GM18519 (cell line): ENCODE results near the gene PARP4.
A peak's percentile ranks its signal among the peaks of the same experiment; 100 is the strongest.
"Not testable (repeated sequence)": the region's sequence is repeated elsewhere in the genome, so short reads cannot be mapped to it uniquely, and the experiment has no call there.

Experiments used
- ATAC-seq: cut with Tn5 transposase; IDR thresholded peaks from one replicate; pipeline ENCODE4 v1.9.1; 2021; ENCODE audit warnings: mild to moderate bottlenecking, moderate library complexity; ENCODE audit not compliant: unreplicated experiment, low FRiP score

The PARP4 gene

DNA sequence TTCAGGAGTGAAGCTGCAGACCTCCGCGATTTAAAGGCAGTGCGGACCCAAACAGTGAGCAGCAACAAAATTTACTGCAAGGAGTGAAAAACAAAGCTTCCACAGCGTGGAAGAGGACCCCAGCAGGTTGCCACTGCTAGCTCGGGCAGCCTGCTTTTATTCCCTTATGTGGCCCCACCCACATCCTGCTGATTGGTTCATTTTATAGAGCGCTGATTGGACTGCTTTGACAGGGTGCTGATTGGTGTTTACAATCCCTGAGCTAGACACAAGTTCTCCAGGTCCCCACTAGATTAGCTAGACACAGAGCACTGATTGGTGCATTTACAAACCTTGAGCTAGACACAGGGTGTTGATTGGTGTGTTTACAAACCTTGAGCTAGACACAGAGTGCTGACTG is 6.3 kb downstream of the PARP4 start:
- not testable (repeated sequence) for ATAC-seq

DNA sequence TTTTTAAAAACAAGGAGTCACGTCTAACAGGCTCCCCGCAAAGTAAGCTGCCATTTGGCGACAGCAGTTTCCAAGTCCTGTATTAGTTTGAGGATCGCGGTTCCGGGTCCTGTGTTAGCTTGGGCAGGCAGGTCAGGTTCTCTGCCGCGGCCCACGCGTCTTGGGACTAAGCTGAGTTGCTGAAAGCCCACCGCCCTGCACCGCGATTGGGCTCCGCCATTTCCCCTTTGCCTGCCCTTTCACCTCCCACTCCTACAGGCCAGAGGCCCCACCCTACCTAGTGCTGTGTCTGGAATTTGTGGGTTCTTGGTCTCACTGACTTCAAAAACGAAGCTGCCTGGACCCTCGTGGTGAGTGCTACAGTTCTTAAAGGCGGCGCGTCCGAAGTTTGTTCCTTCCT is 6.8 kb downstream of the PARP4 start:
- ATAC-seq, result no peak

DNA sequence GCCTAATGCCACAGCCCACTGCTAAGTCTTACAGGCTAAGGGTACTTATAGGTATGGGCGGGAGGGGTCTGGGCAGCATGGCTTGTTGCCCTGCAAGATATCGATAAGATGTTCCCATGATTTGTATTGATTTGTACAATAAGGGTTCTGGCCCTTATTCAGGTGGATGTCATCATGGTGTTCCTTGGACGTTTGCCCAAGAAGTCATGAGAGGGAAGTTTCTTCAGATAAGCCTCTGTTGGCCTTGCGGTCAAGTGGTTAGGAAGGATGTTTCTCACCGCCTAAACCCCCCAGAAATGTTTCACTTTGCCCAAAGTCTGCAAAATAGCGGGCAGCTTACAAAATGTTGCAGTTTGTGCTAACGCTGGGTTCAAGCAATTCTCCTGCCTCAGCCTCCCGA is 7.3 kb downstream of the PARP4 start:
- ATAC-seq, result no peak

DNA sequence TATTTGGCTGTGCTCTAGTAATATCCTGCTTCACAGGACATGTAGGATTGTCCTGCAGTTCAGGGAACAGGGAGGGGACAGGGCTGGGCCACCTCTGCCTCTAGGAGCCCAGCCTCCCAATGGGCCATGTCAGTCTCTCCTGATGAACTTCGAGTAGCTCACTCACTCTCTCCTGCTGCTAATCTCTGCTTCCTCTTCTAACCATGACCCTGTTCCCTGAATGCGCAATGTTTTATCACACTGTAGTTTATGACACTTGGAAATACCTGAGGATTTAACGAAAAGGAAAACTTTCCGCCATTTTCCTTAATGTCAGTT is 9.2 kb downstream of the PARP4 start:
- ATAC-seq, result no peak

DNA sequence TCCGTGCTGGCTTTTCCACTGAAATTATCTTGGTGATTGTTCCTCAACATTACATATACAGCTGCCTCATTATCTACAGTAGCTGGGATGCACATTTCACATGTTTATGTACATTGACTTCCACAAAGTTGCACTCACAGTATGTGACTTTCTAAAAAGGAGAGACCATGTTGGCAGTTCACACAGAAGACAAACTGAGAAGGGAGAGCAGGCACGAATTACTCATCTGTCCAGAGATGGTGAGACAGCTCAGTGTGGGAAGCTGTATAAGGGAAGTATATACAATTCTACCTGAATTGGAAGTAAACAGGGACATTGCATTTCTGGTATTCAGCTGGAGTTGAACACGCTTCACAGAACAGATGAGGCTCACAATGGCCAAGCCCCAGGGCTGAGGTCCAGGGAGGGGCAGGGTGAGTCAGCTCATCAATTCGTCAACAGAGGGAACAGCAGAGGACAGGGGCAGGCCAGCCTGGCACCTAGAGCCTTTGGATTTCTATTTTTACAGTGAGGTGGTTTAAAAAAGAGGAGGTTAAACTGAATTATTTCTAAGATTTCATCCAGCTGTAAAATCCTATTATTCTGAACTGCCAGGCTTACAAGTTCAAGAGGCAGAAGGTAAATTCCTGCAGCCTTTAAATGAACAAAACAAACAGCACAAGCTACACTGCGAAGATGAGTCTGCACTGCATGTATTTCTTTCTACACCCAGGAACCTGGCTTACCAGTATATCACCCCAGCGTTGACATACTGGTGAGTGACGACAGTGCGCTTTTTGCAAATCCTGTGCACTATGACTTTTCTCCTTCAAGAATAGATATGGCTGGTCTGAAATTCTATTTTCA is 9.8 kb downstream of the PARP4 start:
- no peak for ATAC-seq

DNA sequence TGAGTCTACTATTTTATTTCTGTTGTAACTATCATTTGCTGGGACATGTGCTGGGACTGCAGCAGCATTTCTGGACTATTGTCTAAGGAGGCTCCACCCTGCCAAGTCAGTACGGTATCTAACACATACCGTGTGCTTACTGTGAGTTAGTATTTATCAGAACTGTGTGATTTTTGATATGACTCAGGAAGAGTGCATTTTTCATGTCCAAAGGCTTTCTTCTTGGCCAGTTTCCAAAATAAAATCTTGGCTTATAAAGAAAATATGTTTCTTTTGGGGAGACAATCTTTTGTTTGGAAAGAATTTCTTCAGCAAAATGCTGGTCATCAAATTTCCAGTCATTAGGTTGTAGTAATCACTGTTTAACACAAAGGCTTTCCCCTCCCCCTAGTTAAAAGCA is 11.6 kb downstream of the PARP4 start:
- ATAC-seq, result no peak

DNA sequence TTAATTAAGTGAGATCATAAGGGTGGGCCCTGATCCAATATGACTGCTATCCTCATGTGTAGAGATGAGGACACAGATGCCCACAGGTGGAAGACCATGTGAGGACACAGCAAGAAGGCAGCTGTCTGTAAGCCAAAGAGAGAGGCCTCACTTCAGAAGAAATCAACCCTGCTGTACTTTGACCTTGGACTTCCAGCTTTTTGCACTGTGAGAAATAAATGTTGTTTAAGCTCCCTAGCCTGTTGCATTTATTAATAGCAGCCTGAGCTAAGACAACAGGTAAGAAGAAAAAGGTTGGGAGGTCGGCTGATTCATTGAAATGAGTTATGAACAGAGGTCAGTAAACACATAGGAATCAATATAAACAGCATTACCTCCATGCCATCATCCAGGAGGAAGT is 14.8 kb downstream of the PARP4 start:
- no peak for ATAC-seq

DNA sequence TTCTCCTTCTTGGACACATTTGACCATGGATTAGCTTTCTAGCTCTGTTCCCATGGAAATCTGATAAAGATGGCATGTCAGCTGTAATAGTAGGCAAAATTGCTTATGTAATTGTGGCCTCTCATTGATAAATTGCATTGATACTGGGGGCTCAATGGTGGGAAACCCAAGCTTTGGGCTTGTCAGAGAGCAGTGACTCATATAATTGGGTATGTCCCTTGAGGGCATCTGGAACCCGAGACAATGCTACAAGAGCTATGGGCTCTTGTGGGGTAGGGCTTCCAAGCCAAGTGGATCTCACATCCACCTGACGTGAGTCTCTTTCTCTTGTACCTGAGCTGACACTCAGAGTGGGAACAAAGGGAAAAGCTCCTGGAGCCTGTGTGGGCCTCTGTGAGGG is 16.3 kb downstream of the PARP4 start:
- ATAC-seq, result not testable (repeated sequence)

DNA sequence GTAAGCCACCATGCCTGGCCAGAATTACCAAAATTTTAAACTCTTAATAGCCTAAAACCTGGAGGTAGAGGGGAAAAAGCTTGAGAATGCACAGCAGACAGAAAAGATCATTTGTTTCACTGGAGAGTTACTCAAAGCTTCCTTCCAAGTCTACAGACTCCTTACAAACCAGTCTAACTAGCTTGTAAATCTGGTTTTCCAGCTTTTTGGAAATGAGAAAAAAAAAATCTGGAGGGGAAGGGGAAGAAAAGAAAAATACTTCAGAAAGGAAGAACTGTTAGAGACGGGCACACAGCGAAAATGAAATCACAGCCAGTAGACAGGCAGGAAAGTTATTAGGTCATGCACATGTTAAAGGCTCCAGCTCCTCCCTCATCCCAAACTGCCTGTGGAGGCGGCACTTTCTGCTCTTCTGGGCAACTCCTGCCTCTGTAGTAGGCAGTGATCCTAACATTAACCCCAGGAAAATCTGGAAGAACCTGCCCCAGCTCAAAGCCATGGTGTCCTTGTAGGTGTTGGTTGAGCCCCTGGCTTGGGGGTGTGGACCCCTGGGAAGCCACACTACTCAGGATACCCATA is 17.3 kb downstream of the PARP4 start:
- ATAC-seq, result no peak

DNA sequence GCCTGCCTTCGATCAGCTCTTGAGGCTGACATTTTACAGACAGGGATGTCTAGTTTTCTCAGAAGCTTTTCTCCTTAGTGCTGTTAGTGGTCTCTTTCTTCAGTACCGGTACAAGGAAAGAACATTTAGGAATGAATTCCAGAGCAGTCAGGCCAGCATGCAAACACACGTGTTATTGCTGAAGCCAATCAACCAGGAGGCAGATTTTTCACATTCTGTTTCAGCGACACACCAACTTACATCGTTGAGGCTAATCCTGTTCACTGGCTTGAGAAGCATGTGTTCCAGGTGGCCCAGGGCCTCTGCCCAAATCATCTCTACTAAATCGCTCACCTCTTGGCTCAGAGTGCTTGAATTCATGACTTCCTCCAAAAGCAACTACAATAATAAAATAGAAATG is 19.2 kb downstream of the PARP4 start:
- ATAC-seq, result no peak

DNA sequence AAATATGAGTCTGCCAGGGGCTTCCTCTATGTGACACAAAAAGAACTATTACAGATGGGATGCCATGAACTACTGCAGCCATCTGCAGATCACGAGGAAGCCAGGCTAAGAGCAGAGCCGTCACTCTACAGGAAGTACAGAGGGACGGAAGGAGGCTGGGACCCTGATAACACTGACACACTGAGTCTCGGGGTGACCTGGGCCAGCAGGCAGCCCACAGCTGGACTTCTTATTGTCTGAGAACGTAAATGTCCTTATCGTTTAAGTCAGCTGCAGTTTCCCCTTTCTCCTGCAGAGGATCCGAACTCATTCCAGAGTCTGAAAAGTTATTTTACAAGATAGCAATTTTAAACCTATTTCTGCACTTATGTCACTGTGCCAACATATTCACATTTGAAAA is 20.7 kb downstream of the PARP4 start:
- no peak for ATAC-seq

DNA sequence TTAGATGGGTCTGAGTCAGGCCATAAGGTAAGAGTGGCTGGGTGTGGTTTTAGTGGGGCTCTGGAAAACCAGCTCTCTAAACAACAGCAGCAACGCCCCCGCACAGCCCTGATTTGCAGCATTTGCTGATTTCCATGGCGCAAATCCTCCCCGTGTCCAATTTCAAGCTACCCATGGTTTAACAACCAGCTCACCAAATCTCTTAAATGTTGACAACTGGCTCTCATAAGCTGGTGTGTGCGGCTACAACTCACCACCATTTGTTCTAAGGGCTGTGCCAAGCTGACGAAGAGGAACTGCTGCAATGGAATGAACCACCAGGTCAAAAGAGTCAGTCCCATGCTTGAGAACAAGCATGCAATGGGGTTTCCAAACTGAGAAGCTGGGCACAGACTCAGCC is 22.9 kb downstream of the PARP4 start:
- no peak for ATAC-seq

DNA sequence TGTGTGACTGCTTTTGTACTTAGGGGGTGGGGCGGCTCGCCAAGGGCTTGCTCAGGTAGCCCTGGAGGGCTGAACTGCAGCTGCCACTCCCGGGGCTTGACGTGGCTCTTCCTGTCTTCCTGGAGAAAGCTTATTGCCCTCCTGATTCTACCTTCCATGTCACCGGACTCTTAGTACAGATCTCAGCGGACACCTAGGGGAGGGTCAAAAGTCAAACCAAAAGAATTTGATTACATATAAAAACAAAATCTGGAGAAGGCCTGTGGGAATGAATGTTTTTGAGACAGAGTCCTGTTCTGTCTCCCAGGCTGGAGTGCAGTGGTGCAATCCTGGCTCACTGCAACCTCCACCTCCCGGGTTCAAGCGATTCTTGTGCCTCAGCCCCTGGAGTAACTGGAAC is 24.5 kb downstream of the PARP4 start:
- ATAC-seq, result not testable (repeated sequence)

DNA sequence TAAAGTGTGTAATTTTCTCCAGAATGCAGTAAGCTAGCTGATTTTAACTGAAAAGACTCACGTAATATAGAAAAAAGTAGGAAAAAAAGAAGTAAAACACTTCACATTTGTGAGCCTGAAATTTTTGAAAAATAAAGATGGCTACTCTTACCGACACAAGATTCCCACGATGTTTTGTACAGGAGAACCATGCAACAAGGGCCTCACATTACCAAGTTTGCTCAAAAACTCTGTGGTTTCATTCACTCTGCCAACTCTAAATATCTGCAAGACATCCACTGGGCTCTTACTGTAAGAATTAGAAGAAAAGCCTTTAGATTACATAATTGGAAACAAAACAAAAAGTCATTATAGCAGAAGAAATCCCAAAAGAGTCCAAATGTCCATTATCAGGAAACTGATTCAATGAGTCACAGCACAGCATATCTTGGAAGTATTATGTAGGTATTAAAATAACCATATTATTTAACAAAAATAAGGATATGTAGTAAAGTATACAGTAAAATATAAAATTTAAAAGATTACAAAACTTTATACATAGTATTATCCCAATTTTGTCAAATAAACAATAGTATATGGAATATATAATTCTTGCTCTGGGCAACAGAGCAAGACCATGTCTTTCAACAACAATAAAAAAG is 26.4 kb downstream of the PARP4 start:
- ATAC-seq, result not testable (repeated sequence)

DNA sequence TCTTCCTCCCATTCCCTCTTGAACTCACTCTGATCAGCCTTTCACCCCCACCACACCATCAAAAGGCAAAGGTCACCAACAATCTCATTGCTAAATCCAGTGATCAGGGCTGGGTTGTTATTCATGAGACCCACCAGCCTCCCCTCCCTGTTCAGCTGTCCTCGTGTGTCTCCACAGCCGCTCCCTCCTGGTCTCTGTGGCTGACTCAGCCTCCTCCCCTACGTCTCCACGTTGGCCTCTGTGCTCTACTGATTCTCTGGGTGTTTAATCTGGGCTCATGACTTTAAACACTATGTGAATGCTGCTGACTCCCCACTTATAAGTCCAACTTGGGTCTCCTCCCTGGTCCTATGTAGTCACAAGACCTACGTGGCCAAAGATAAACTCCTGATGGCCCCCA is 38.9 kb downstream of the PARP4 start:
- ATAC-seq, result no peak

DNA sequence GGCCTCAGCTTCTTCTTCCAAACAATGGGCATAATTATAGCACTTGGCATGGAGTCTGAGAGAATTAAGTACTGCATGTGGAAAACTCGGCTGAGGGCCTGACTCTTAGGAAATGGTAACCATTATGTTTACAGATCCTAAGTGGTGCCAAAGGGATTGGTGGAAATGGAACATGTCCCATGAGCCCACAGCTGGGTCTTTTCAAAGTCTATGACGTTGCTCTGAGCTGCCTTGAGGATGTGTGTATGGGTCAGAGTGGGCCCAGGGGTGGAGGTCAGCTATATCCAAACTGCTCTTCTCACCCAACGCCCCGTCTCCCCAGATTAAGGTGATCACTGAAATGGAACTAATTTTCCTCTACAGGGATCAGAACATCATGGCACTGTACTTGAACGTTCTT is 40.4 kb downstream of the PARP4 start:
- not testable (repeated sequence) for ATAC-seq

DNA sequence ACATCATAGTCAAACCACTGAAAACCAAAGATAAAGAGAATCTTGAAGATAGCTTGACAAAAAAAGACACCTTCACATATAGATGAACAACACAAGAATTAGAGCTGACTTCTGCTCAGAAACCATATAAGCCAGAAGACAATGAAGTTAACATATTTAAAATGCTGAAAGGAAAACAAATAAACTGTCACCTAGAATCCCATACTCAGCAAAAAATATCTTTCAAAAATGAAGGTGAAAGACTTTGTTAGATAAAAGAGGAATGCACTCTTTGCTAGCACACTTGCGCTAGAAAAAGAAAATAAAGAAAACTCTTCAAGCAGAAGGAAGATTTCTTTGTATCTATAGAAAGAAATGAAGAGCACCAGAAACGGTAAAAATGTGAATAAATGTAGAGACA is 49.5 kb downstream of the PARP4 start:
- ATAC-seq, result no peak

DNA sequence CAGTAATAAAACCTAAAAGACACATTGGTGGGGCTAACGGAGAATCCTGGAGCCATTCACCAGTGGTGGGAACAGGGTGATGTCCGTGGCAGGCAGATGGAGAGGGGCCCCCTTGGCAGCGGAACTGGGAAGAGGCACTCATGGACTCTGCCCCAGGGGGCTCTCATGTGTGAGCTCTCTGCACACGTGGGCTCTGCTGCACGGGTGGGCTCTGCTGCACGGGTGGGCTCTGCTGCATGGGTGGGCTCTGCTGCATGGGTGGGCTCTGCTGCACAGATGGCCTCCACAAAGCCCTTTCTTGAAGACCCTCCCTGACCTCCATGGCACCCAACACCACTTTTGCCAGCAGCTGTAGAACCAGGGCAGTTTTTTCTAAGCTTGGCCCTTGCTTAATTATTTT is 52.3 kb downstream of the PARP4 start:
- no peak for ATAC-seq

DNA sequence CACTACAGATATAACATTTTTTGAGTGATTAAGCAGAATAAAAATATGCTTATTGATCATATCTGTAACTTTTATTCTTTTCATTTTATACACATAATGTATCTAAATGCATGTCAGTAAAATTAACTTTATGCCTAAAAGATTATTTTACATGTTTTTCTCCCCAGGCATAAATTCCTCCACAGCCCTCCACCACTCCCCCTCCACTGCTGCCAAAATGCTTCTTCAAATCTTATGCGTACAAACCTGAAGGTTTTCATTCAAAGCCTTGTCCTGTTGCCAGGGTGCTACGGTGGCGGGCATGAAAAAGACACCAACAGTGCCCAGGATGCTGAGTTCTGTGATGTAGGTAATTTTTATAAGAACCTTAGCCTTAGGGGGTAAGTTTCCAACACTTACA is 52.9 kb downstream of the PARP4 start:
- no peak for ATAC-seq

DNA sequence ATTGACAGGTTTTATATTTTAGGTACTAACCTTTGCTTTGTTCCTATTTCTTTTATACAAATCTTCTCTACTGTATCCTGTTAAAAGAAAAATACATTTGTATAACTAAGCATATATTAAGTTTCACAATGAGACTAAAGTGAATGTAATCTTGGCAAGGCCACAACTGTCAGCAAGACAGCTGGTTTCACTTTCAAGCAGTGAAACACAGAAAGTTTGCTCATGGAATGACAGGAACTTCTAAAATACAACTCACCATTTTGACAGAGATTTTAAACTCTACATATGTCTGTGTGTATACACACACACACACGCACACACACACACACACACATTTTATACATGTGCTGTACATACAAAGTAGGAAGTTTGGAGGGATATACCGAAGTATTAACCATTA is 53.3 kb downstream of the PARP4 start:
- peak; percentile 89 for ATAC-seq

DNA sequence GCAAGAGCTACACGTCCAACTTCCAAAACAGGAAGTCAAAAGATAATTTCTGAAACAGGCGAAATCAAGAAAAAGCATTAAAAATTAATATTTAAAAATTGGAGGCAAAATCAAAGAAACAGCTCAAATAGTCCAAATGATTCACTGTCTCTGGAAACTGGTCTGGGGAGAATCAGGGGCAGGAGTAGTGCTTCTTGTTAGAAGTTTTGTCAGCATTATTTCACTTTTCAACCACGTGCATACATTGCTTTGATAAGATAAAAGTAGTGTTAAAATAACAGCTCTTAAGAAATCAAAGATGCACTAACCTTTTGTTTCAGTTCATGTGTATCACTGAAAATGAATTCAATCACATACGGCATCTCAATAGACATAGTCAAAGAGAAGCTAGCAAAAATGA is 53.8 kb downstream of the PARP4 start:
- no peak for ATAC-seq

DNA sequence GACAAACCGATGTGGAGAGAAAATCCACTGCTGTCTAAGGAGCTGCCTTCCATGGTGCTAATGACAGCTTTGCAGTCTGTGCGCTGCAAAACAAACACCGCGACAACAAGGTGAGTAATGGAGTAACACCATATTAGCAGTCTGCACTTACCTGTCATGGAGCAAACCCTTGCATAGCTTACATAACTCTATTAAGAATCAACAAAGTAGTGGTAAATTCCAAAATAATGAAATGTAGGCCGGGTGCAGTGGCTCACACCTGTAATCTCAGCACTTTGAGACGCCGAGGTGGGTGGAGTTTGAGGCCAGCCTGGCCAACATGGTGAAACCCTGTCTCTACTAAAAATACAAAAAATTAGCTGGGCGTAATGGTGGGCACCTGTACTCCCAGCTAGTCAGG is 56.2 kb downstream of the PARP4 start:
- no peak for ATAC-seq
